ENCODE measurements around the gene IL22RA2. TPM values are rescaled to one million over a fixed set of nuclear protein-coding genes. Genes with fewer than 3 reads are reported as not detected.

IL22RA2 gene
- total and polyA plus RNA-seq, 2 experiments from 2014 or later: not detected

- Histone ChIP-seq H3K4me1 (ENCODE audit: insufficient read depth) (no peaks in the 10 kb centered on the region), H2AFZ (no peak overlapping the region), H3F3A (ENCODE audit: insufficient read depth) (no peaks in the 10 kb centered on the region), H3K36me3 (ENCODE audit: low read depth) (no peaks in the 10 kb centered on the region), H3K4me3 (no peak overlapping the region), H3K4me2 (ENCODE audit: unreplicated experiment) (no peak overlapping the region), H3K9me3 (ENCODE audit: low read depth) (no peaks in the 10 kb centered on the region), H3K79me2 (ENCODE audit: insufficient read depth) (no peaks in the 10 kb centered on the region), H4K20me1 (ENCODE audit: insufficient read depth) (no peaks in the 10 kb centered on the region), H3K9me2 (ENCODE audit: insufficient read depth) (no peaks in the 10 kb centered on the region), H3K9ac (no peak overlapping the region), H3K27me3 (replicated peaks; ENCODE audit: insufficient read depth) (peaks cover 15% of the 10 kb centered on the region; the same call in 1 of the 2 replicates), H3K27ac (no peak overlapping the region)
- WGBS, 2 experiments (ENCODE audit: low coverage in 1 of 2, low lambda C conversion rate in 2 of 2, missing lambda C conversion rate in 2 of 2): 49 to 55% methylated on average over 13 of the region's 13 CpGs
- in situ Hi-C loops (cut with MboI): no loop called here
- TF ChIP-seq EZH2phosphoT487 (IDR thresholded peaks at IDR 0.05; ENCODE audit: insufficient read depth, low read depth) (no peak), EZH2 (IDR thresholded peaks at IDR 0.05; ENCODE audit: insufficient read depth, poor library complexity, severe bottlenecking) (no peak)
- no peak for DNase-seq
Measured at GRCh38 chr6:137171824-137172733, 1.4 kb downstream of the IL22RA2 start.

- H3K4me3 ChIP-seq: no peak overlapping the region
- H3K27ac ChIP-seq: no peak overlapping the region
- in situ Hi-C loops (cut with MboI): no loop called here
- no peaks in the 10 kb centered on the region for H3F3A ChIP-seq (ENCODE audit: insufficient read depth)
- H3K79me2 ChIP-seq (ENCODE audit: insufficient read depth): no peaks in the 10 kb centered on the region
- no peaks in the 10 kb centered on the region for H3K36me3 ChIP-seq (ENCODE audit: low read depth)
- WGBS, 2 experiments (ENCODE audit: low coverage in 1 of 2, low lambda C conversion rate in 2 of 2, missing lambda C conversion rate in 2 of 2): 81 to 85% methylated on average over 1 of the region's 1 CpG
- DNase-seq: no peak
- no peak for TF ChIP-seq EZH2phosphoT487 (IDR thresholded peaks at IDR 0.05; ENCODE audit: insufficient read depth, low read depth)
- peaks cover 15% of the 10 kb centered on the region; the same call in 1 of the 2 replicates for H3K27me3 ChIP-seq (replicated peaks; ENCODE audit: insufficient read depth)
- no peak overlapping the region for H3K9ac ChIP-seq
- H3K4me1 ChIP-seq (ENCODE audit: insufficient read depth): no peaks in the 10 kb centered on the region
- H2AFZ ChIP-seq: no peak overlapping the region
- H4K20me1 ChIP-seq (ENCODE audit: insufficient read depth): no peaks in the 10 kb centered on the region
- no peaks in the 10 kb centered on the region for H3K9me3 ChIP-seq (ENCODE audit: low read depth)
- H3K4me2 ChIP-seq (ENCODE audit: unreplicated experiment): no peak overlapping the region
- H3K9me2 ChIP-seq (ENCODE audit: insufficient read depth): no peaks in the 10 kb centered on the region
Measured at GRCh38 chr6:137171053-137171374, 2.4 kb downstream of the IL22RA2 start.

GRCh38 chr6:137170266-137171052 lies 3.0 kb downstream of the IL22RA2 start:
- Histone ChIP-seq H2AFZ (no peak overlapping the region), H4K20me1 (ENCODE audit: insufficient read depth) (no peaks in the 10 kb centered on the region), H3K4me1 (ENCODE audit: insufficient read depth) (no peaks in the 10 kb centered on the region), H3K9ac (no peak overlapping the region), H3K9me2 (ENCODE audit: insufficient read depth) (no peaks in the 10 kb centered on the region), H3K4me3 (no peak overlapping the region), H3K27ac (no peak overlapping the region), H3K4me2 (ENCODE audit: unreplicated experiment) (no peak overlapping the region), H3K79me2 (ENCODE audit: insufficient read depth) (no peaks in the 10 kb centered on the region), H3F3A (ENCODE audit: insufficient read depth) (no peaks in the 10 kb centered on the region), H3K36me3 (ENCODE audit: low read depth) (no peaks in the 10 kb centered on the region), H3K9me3 (ENCODE audit: low read depth) (no peaks in the 10 kb centered on the region), H3K27me3 (replicated peaks; ENCODE audit: insufficient read depth) (peaks cover 11% of the 10 kb centered on the region; the same call in 1 of the 2 replicates)
- 60 to 62% methylated on average over 13 of the region's 13 CpGs for WGBS, 2 experiments (ENCODE audit: low coverage in 1 of 2, low lambda C conversion rate in 2 of 2, missing lambda C conversion rate in 2 of 2)
- DNase-seq: no peak
- in situ Hi-C loops (cut with MboI): no loop called here
- TF ChIP-seq EZH2phosphoT487 (IDR thresholded peaks at IDR 0.05; ENCODE audit: insufficient read depth, low read depth) (no peak), EZH2 (IDR thresholded peaks at IDR 0.05; ENCODE audit: insufficient read depth, poor library complexity, severe bottlenecking) (no peak)

DNA sequence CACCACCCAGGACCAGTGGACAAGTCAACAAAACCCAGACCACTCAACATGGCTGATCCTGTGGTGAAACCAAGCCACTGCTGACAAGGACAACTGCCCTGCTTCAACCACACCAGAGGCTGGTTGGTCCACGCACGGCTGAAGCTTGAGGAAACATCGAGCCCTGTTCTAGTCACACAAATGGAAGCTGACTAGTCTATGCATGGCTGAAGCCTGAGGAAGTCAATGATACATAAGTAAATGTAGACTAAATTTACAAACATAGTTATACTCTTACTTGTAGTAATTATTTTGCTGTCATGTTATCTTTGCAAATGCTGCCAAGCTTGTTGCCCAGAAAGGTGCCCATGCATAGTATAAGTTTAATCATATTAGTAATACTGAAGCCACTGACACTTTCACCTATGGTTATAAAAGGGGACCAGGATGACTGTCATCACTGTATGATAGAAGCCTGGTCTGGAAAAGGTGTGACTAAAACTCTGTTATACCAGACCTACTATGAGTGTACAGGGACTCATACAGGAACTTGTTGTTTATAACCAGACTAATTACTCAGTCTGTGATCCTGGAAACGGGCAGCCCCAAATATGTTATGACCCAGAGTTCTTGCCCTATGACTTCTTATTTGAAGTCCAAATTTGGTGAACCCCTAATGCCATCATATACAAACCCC lies 5.6 kb downstream of the IL22RA2 start:
- H3K9me2 ChIP-seq (ENCODE audit: insufficient read depth): no peaks in the 10 kb centered on the region
- no peak for DNase-seq
- H3K4me3 ChIP-seq: no peak overlapping the region
- no peak overlapping the region for H2AFZ ChIP-seq
- no peaks in the 10 kb centered on the region for H3K79me2 ChIP-seq (ENCODE audit: insufficient read depth)
- TF ChIP-seq EZH2phosphoT487 (IDR thresholded peaks at IDR 0.05; ENCODE audit: insufficient read depth, low read depth): no peak
- TF ChIP-seq EZH2 (IDR thresholded peaks at IDR 0.05; ENCODE audit: insufficient read depth, poor library complexity, severe bottlenecking): no peak
- no peaks in the 10 kb centered on the region for H3F3A ChIP-seq (ENCODE audit: insufficient read depth)
- no peaks in the 10 kb centered on the region for H3K4me1 ChIP-seq (ENCODE audit: insufficient read depth)
- no peaks in the 10 kb centered on the region for H3K36me3 ChIP-seq (ENCODE audit: low read depth)
- H4K20me1 ChIP-seq (ENCODE audit: insufficient read depth): no peaks in the 10 kb centered on the region
- H3K27me3 ChIP-seq (replicated peaks; ENCODE audit: insufficient read depth): peaks cover 6% of the 10 kb centered on the region; the same call in 1 of the 2 replicates
- H3K9ac ChIP-seq: no peak overlapping the region
- no peaks in the 10 kb centered on the region for H3K9me3 ChIP-seq (ENCODE audit: low read depth)
- 54 to 60% methylated on average over 4 of the region's 4 CpGs for WGBS, 2 experiments (ENCODE audit: low coverage in 1 of 2, low lambda C conversion rate in 2 of 2, missing lambda C conversion rate in 2 of 2)
- in situ Hi-C loops (cut with MboI): no loop called here
- H3K4me2 ChIP-seq (ENCODE audit: unreplicated experiment): no peak overlapping the region
- no peak overlapping the region for H3K27ac ChIP-seq
